ENCODE results near the gene WNT5A.

GRCh38 chr3:55480911-55481743 lies 6.0 kb downstream of the WNT5A start:
- no peak for TF ChIP-seq CTCF (conservative IDR thresholded peaks at IDR 0.05)
- no peak for TF ChIP-seq EZH2 (IDR thresholded peaks at IDR 0.05; ENCODE audit: low read depth)

All from PC-9 (cell line).